NCI-H2227 treated with DMSO at 0.1 percent for 48 hours (cell line): ENCODE measurements around the gene PSMD1.
A peak's percentile ranks its signal among the peaks of the same experiment; 100 is the strongest.

ENCODE experiments used
- DNase-seq: peaks from one replicate; lab custom pipeline; 2025; lab: John Stamatoyannopoulos, UW

Gene PSMD1

GRCh38 chr2:231034291-231034882 lies 22.3 kb upstream of the PSMD1 start:
- no peak for DNase-seq

- DNase-seq, result no peak
These were observed 20.5 kb upstream of the PSMD1 start for GRCh38 chr2:231036131-231036530.

GRCh38 chr2:231036578-231037106 lies 20.0 kb upstream of the PSMD1 start:
- DNase-seq, result no peak

GRCh38 chr2:231037202-231037730 lies 19.4 kb upstream of the PSMD1 start, which contains the start of gene C2orf72:
C2orf72 (plus strand) TSS chr2:231037523; CDS start chr2:231037566, 43 bp downstream.
- DNase-seq, result no peak

- DNase-seq, result no peak
These were observed 18.8 kb upstream of the PSMD1 start for GRCh38 chr2:231037731-231038482.

GRCh38 chr2:231038483-231039293 lies 18.0 kb upstream of the PSMD1 start:
- DNase-seq, result no peak

GRCh38 chr2:231039294-231039664 lies 17.4 kb upstream of the PSMD1 start:
- DNase-seq, result no peak

- DNase-seq, result no peak
These were observed 16.8 kb upstream of the PSMD1 start for GRCh38 chr2:231039821-231040364.

GRCh38 chr2:231041061-231041689 lies 15.5 kb upstream of the PSMD1 start:
- no peak for DNase-seq

- no peak for DNase-seq
These were observed 12.9 kb upstream of the PSMD1 start for GRCh38 chr2:231043796-231044195.

- DNase-seq, result no peak
These were observed 9.8 kb upstream of the PSMD1 start for GRCh38 chr2:231046916-231047273.

GRCh38 chr2:231047274-231047922 lies 9.3 kb upstream of the PSMD1 start:
- no peak for DNase-seq

- DNase-seq, result no peak
These were observed 8.4 kb upstream of the PSMD1 start for GRCh38 chr2:231047923-231048915.

- no peak for DNase-seq
These were observed 7.2 kb upstream of the PSMD1 start for GRCh38 chr2:231049286-231050017.

GRCh38 chr2:231050018-231050901 lies 6.4 kb upstream of the PSMD1 start:
- no peak for DNase-seq

- DNase-seq, result no peak
These were observed 5.6 kb upstream of the PSMD1 start for GRCh38 chr2:231051116-231051515.

GRCh38 chr2:231052494-231053451 lies 3.9 kb upstream of the PSMD1 start:
- DNase-seq, result peak; percentile 85
